IMR-90 (cell line): ENCODE data around the gene MYRFL. TPM values are rescaled to one million over a fixed set of nuclear protein-coding genes. Genes with fewer than 3 reads are reported as not detected.

Source experiments
- ATAC-seq: fragments of 200-7000 bp; cut with Tn5 transposase; 2 replicates; pipeline ENCODE4 v1.9.1; 2020; ENCODE audit warnings: low read depth, mild to moderate bottlenecking, moderate library complexity
- BruUV-seq: library from RNA; stranded (reverse); fragments of 400-500 nt; replicated peaks from 2 replicates; lab custom pipeline; 2021; lab: Mats Ljungman, UMichigan
- CTCF ChIA-PET: fragments of 300-600 bp; formaldehyde crosslinking; extraction: SDS; loops from one replicate; lab custom pipeline; 2021; ENCODE audit warnings: antibody characterized with exemption; lab: Yijun Ruan, JAX
- POLR2A ChIA-PET: fragments of 300-600 bp; sonication (Branson Sonifier 250); formaldehyde crosslinking; loops from one replicate; lab custom pipeline; 2022; ENCODE audit warnings: antibody characterized with exemption; ENCODE audit not compliant: unreplicated experiment; lab: Charles Lee
- DNase-seq: peaks from one replicate; pipeline ENCODE4 v3.0.0; 2013
- H2AFZ ChIP-seq: replicated peaks from 2 replicates; pipeline ENCODE3; 2013; ENCODE audit warnings: low read length, mild to moderate bottlenecking; ENCODE audit not compliant: poor library complexity
- H2AK5ac ChIP-seq: 2 replicates; pipeline ENCODE4 v1.6.1; 2013; ENCODE audit warnings: low read depth, low read length, inconsistent platforms
- H2AK9ac ChIP-seq: replicated peaks from 2 replicates; pipeline ENCODE3; 2013; ENCODE audit warnings: mild to moderate bottlenecking, low read depth, low read length, moderate library complexity; ENCODE audit not compliant: poor library complexity
- H2BK120ac ChIP-seq: 2 replicates; pipeline ENCODE4 v1.6.1; 2013; ENCODE audit warnings: low read depth, low read length, inconsistent platforms
- H2BK15ac ChIP-seq: 3 replicates; pipeline ENCODE4 v1.6.1; 2013; ENCODE audit warnings: low read depth, low read length, inconsistent platforms
- H2BK20ac ChIP-seq: 2 replicates; pipeline ENCODE4 v1.6.1; 2013; ENCODE audit warnings: low read depth, mild to moderate bottlenecking, inconsistent platforms, low read length, moderate library complexity
- H2BK5ac ChIP-seq: 2 replicates; pipeline ENCODE4 v1.6.1; 2013; ENCODE audit warnings: mild to moderate bottlenecking, low read depth, low read length, inconsistent platforms; ENCODE audit not compliant: poor library complexity, severe bottlenecking
- H3K14ac ChIP-seq: replicated peaks from 2 replicates; pipeline ENCODE4 v1.6.1; 2013; ENCODE audit warnings: low read depth, low read length, inconsistent platforms
- H3K18ac ChIP-seq: 2 replicates; pipeline ENCODE4 v1.6.1; 2013; ENCODE audit warnings: low read depth, low read length, control low read depth
- H3K23ac ChIP-seq: 2 replicates; pipeline ENCODE4 v1.6.1; 2013; ENCODE audit warnings: low read depth, low read length, inconsistent platforms
- H3K27ac ChIP-seq: 2 replicates; pipeline ENCODE4 v1.5.1; 2013; ENCODE audit warnings: mild to moderate bottlenecking, control low read depth, low read length; ENCODE audit not compliant: insufficient read depth
- H3K27me3 ChIP-seq: 2 replicates; pipeline ENCODE4 v1.6.1; 2013; ENCODE audit warnings: low read length; ENCODE audit not compliant: control insufficient read depth, insufficient read depth
- H3K36me3 ChIP-seq: 2 replicates; pipeline ENCODE4 v1.6.1; 2013; ENCODE audit warnings: low read length, mixed read lengths; ENCODE audit not compliant: control insufficient read depth, insufficient read depth
- H3K4ac ChIP-seq: 2 replicates; pipeline ENCODE4 v1.6.1; 2013; ENCODE audit warnings: low read depth, low read length, inconsistent platforms
- H3K4me1 ChIP-seq: 2 replicates; pipeline ENCODE4 v1.6.1; 2013; ENCODE audit warnings: low read length, mixed read lengths; ENCODE audit not compliant: control insufficient read depth, insufficient read depth
- H3K4me2 ChIP-seq: 2 replicates; pipeline ENCODE4 v1.6.1; 2013; ENCODE audit warnings: low read depth, mild to moderate bottlenecking, control low read depth, low read length, moderate library complexity
- H3K4me3 ChIP-seq: 2 replicates; pipeline ENCODE4 v1.5.1; 2013; ENCODE audit warnings: low read depth, mild to moderate bottlenecking, control low read depth, low read length, moderate library complexity; ENCODE audit not compliant: insufficient read depth
- H3K56ac ChIP-seq: 2 replicates; pipeline ENCODE4 v1.6.1; 2013; ENCODE audit warnings: low read length, inconsistent platforms; ENCODE audit not compliant: insufficient read depth; ENCODE audit errors: extremely low read depth
- H3K79me1 ChIP-seq, 2 experiments: 2 replicates each; pipeline ENCODE4 v1.6.1; 2013; ENCODE audit warnings: low read length in 2 of 2, inconsistent platforms in 1 of 2, low read depth in 1 of 2
- H3K9ac ChIP-seq: 2 replicates; pipeline ENCODE4 v1.6.1; 2013; ENCODE audit warnings: low read depth, low read length, control low read depth
- H3K9me1 ChIP-seq: 2 replicates; pipeline ENCODE4 v1.6.1; 2013; ENCODE audit warnings: low read length, inconsistent platforms; ENCODE audit not compliant: insufficient read depth
- H3K9me3 ChIP-seq: 2 replicates; pipeline ENCODE4 v1.6.1; 2013; ENCODE audit warnings: low read length; ENCODE audit not compliant: control insufficient read depth, insufficient read depth
- H4K20me1 ChIP-seq: 2 replicates; pipeline ENCODE4 v1.6.1; 2013; ENCODE audit warnings: low read length, inconsistent platforms; ENCODE audit not compliant: insufficient read depth
- H4K5ac ChIP-seq: 2 replicates; pipeline ENCODE4 v1.6.1; 2013; ENCODE audit warnings: mild to moderate bottlenecking, low read depth, low read length, control low read depth
- H4K8ac ChIP-seq, 2 experiments: 2 replicates each; pipeline ENCODE4 v1.6.1; 2013; ENCODE audit warnings: low read depth in 2 of 2, low read length in 2 of 2, control low read depth in 1 of 2, inconsistent platforms in 1 of 2
- H4K91ac ChIP-seq: 2 replicates; pipeline ENCODE4 v1.6.1; 2013; ENCODE audit warnings: low read depth, low read length, inconsistent platforms; ENCODE audit not compliant: insufficient read depth
- BHLHE40 ChIP-seq: fragments of 150-350 bp; IDR thresholded peaks from 2 replicates; pipeline ENCODE4 v1.6.1; 2016; ENCODE audit warnings: mild to moderate bottlenecking, low read depth, low read length
- CEBPB ChIP-seq: IDR thresholded peaks from 2 replicates; pipeline ENCODE4 v1.6.1; 2012; ENCODE audit warnings: low read depth, low read length, improper control_type of control experiment
- FOS ChIP-seq: fragments of 150-350 bp; IDR thresholded peaks from 2 replicates; pipeline ENCODE4 v1.6.1; 2016; ENCODE audit warnings: low read depth, low read length
- MAFK ChIP-seq: IDR thresholded peaks from 2 replicates; pipeline ENCODE4 v1.6.1; 2012; ENCODE audit warnings: low read depth, low read length, improper control_type of control experiment
- MAZ ChIP-seq: IDR thresholded peaks from 2 replicates; pipeline ENCODE4 v1.6.1; 2012; ENCODE audit warnings: low read depth, mild to moderate bottlenecking, low read length, improper control_type of control experiment, moderate library complexity, borderline replicate concordance
- MXI1 ChIP-seq: IDR thresholded peaks from 2 replicates; pipeline ENCODE4 v1.6.1; 2012; ENCODE audit warnings: low read depth, mild to moderate bottlenecking, low read length, moderate library complexity, borderline replicate concordance
- NFE2L2 ChIP-seq: fragments of 150-350 bp; IDR thresholded peaks from 2 replicates; pipeline ENCODE4 v1.6.1; 2016; ENCODE audit warnings: low read depth, mild to moderate bottlenecking, low read length
- RAD21 ChIP-seq: IDR thresholded peaks from 2 replicates; pipeline ENCODE4 v1.6.1; 2012; ENCODE audit warnings: low read length, improper control_type of control experiment
- RCOR1 ChIP-seq: IDR thresholded peaks from 2 replicates; pipeline ENCODE4 v1.6.1; 2012; ENCODE audit warnings: mild to moderate bottlenecking, low read length, improper control_type of control experiment; ENCODE audit not compliant: insufficient replicate concordance
- RFX5 ChIP-seq: IDR thresholded peaks from 2 replicates; pipeline ENCODE4 v1.8.0; 2012; ENCODE audit warnings: low read depth, mild to moderate bottlenecking, low read length, moderate library complexity
- SMC3 ChIP-seq: fragments of 150-350 bp; IDR thresholded peaks from 2 replicates; pipeline ENCODE4 v1.6.1; 2016; ENCODE audit warnings: low read depth, mild to moderate bottlenecking, antibody characterized with exemption, low read length, moderate library complexity
- WGBS, 2 experiments: methylation state at CpG; one replicate each; pipeline versions ENCODE4 v1.1.5 to v1.1.7; 2013; ENCODE audit warnings: missing lambda C conversion rate in 2 of 2; ENCODE audit not compliant: insufficient read length in 1 of 2; ENCODE audit errors: extremely low coverage in 2 of 2; 5-methylcytosine and 5-hydroxymethylcytosine counted together
- dilution Hi-C: fragments of 300-500 bp; cut with HindIII; formaldehyde crosslinking; loops from one replicate; pipeline ENCODE4 v1.14.3; 2018; ENCODE audit warnings: low sequenced_read_pairs; ENCODE audit not compliant: unreplicated experiment
- in situ Hi-C: fragments of 300-500 bp; cut with MboI; formaldehyde crosslinking; loops from 3 replicates; pipeline ENCODE4 v1.14.3; 2019; ENCODE audit warnings: low sequenced_read_pairs, inconsistent platforms, mixed read lengths
- intact Hi-C: fragments of 100-400 bp; cut with micrococcal nuclease; formaldehyde crosslinking; loops from 2 replicates; pipeline ENCODE4 v1.10.0; 2022
- polyA plus RNA-seq, 3 experiments: library from polyadenylated mRNA; depleted of rRNA; stranded (reverse); fragments of >200 nt; gene quantifications; 2 replicates each; pipeline ENCODE4 v1.2.3, GENCODE V29; 2012; ENCODE audit warnings: low replicate concordance in 1 of 3
- total RNA-seq: library from RNA; depleted of rRNA; stranded (reverse); fragments of >200 nt; gene quantifications from 2 replicates; pipeline ENCODE4 v1.2.3, GENCODE V29; 2012
- TF ChIP-seq, protein P1 (sequence below): conservative IDR thresholded peaks from 2 replicates; pipeline ENCODE4 v1.5.1; 2012; ENCODE audit warnings: mild to moderate bottlenecking, low read depth, low read length, improper control_type of control experiment
- TF ChIP-seq, protein P2 (sequence below): fragments of 150-350 bp; IDR thresholded peaks from 2 replicates; pipeline ENCODE4 v1.6.1; 2017; ENCODE audit warnings: mild to moderate bottlenecking, antibody characterized with exemption, low read length, low read depth
- TF ChIP-seq, protein P3 (sequence below): fragments of 150-350 bp; IDR thresholded peaks from 2 replicates; pipeline ENCODE4 v1.6.1; 2016; ENCODE audit warnings: low read depth, mild to moderate bottlenecking, low read length, moderate library complexity, borderline replicate concordance

Gene MYRFL
- total and polyA plus RNA-seq, 2 of the 4 experiments (the other 2 are of a cell fraction) = not detected

DNA sequence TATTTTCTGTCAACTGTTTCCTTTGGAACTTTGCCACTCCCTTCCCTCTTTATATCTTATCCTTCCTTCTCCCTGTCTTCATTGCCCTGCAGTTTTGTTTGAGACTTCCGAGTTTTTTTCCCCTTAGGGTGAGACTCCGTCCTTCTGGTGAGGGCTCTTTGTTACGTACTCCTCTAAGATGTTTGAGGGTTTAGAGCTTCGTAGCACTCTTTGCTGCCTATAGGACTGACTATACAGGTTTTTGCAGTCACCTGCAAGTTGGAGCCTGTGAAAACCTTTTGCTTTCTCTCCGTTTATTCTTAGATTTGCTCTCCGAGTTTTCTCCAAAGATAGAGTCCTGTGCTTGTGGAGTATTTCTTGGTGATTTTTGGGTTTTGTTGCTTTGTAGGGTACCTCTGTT lies 41.7 kb upstream of the MYRFL start:
- no peaks in the 10 kb centered on the region for H3K79me1 ChIP-seq
- no peaks in the 10 kb centered on the region for H4K20me1 ChIP-seq
- H3K36me3 ChIP-seq = no peaks in the 10 kb centered on the region
- H4K8ac ChIP-seq = no peak overlapping the region
- TF ChIP-seq MAFK (no peak), SMC3 (no peak), CEBPB (no peak), RAD21 (no peak), BHLHE40 (no peak), MAZ (no peak), RFX5 (no peak), MXI1 (no peak), FOS (no peak), RCOR1 (no peak), NFE2L2 (no peak)
- TF ChIP-seq, protein P1, sequence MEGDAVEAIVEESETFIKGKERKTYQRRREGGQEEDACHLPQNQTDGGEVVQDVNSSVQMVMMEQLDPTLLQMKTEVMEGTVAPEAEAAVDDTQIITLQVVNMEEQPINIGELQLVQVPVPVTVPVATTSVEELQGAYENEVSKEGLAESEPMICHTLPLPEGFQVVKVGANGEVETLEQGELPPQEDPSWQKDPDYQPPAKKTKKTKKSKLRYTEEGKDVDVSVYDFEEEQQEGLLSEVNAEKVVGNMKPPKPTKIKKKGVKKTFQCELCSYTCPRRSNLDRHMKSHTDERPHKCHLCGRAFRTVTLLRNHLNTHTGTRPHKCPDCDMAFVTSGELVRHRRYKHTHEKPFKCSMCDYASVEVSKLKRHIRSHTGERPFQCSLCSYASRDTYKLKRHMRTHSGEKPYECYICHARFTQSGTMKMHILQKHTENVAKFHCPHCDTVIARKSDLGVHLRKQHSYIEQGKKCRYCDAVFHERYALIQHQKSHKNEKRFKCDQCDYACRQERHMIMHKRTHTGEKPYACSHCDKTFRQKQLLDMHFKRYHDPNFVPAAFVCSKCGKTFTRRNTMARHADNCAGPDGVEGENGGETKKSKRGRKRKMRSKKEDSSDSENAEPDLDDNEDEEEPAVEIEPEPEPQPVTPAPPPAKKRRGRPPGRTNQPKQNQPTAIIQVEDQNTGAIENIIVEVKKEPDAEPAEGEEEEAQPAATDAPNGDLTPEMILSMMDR = no peak
- TF ChIP-seq, protein P2, sequence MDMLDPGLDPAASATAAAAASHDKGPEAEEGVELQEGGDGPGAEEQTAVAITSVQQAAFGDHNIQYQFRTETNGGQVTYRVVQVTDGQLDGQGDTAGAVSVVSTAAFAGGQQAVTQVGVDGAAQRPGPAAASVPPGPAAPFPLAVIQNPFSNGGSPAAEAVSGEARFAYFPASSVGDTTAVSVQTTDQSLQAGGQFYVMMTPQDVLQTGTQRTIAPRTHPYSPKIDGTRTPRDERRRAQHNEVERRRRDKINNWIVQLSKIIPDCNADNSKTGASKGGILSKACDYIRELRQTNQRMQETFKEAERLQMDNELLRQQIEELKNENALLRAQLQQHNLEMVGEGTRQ = no peak
- TF ChIP-seq, protein P3, sequence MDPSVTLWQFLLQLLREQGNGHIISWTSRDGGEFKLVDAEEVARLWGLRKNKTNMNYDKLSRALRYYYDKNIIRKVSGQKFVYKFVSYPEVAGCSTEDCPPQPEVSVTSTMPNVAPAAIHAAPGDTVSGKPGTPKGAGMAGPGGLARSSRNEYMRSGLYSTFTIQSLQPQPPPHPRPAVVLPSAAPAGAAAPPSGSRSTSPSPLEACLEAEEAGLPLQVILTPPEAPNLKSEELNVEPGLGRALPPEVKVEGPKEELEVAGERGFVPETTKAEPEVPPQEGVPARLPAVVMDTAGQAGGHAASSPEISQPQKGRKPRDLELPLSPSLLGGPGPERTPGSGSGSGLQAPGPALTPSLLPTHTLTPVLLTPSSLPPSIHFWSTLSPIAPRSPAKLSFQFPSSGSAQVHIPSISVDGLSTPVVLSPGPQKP = no peak
- no CpG with 5 or more reads among the region's 6 CpGs for WGBS, 2 experiments
- no peak overlapping the region for H3K23ac ChIP-seq
- H3K14ac ChIP-seq = no peak overlapping the region
- no peak overlapping the region for H3K18ac ChIP-seq
- no peak overlapping the region for H2AFZ ChIP-seq
- dilution Hi-C loops = no loop called here
- no peak overlapping the region for H4K91ac ChIP-seq
- H3K9me1 ChIP-seq = no peaks in the 10 kb centered on the region
- no peak overlapping the region for H4K5ac ChIP-seq
- no peaks in the 10 kb centered on the region for H3K27me3 ChIP-seq
- no peak overlapping the region for H3K56ac ChIP-seq
- POLR2A ChIA-PET = no interaction called here
- no peak overlapping the region for H2BK5ac ChIP-seq
- BruUV-seq = no TSS peak
- no peak overlapping the region for H3K4me2 ChIP-seq
- H2BK20ac ChIP-seq = no peak overlapping the region
- no peak overlapping the region for H3K4me3 ChIP-seq
- H3K4me1 ChIP-seq = no peaks in the 10 kb centered on the region
- no peak overlapping the region for H3K27ac ChIP-seq
- intact Hi-C loops = loop anchor here (10.0 kb wide), 1 partner anchor 941 kb away; no protein-coding TSS in a partner anchor
- no peak overlapping the region for H3K4ac ChIP-seq
- no peaks in the 10 kb centered on the region for H3K9me3 ChIP-seq
- in situ Hi-C loops = no loop called here
- H2BK120ac ChIP-seq = no peak overlapping the region
- CTCF ChIA-PET = no interaction called here
- no peak overlapping the region for H2BK15ac ChIP-seq
- no peak overlapping the region for H2AK5ac ChIP-seq
- no peak overlapping the region for H2AK9ac ChIP-seq
- DNase-seq (no peak), ATAC-seq (no peak)
- H3K9ac ChIP-seq = no peak overlapping the region
